Stimulated activated CD8-positive, alpha-beta memory T cell treated with anti-CD3 and anti-CD28 coated beads, Interleukin-7, amount 100 ng/mL, for 1 hour (primary cell): ENCODE data around the gene CR2.
"Not testable (repeated sequence)": the region's sequence is repeated elsewhere in the genome, so short reads cannot be mapped to it uniquely, and the experiment has no call there.

Source experiments
- DNase-seq, 2 donors: peaks; one replicate each; pipeline ENCODE4 v3.0.0-alpha.2; 2020; ENCODE audit warnings: low read depth in 2 of 2

CR2 gene

DNA sequence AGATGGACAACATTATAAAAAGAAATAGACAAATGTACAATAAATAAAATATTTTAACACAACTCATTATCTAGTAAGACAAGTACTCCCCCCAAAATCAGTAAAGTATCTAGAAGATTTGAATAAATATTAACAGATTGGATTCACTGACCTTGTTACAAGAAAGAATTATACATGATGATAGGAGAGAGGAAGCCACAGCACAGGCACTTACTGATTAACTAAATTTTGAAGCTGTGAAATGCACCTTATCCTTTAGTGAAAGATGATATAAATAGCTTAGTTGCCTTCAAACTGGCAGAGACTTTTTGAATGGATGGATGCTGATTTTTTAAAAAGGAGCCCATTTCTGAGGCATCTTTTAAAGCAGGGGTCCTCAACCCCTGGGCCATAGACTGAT is 50.3 kb downstream of the CR2 start:
- DNase-seq, result no peak

DNA sequence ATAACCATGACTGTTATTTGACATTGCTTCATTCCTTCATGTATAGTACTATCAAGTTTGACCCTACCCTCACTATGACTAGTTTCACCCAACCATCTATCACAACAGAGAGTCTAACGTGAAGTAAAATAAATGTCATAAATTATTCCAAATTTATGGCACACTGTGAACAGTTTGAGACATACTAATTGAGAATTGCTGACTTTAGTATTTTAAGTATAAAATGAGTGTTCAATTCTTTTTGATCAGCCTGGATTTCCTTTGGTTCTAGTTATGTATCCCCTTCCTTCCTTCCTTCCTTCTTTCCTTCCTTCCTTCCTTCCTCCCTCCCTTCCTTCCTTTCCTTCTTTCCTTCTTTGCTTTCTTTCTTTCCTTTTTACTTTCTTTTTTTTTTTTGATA is 56.3 kb downstream of the CR2 start:
- no peak for DNase-seq

DNA sequence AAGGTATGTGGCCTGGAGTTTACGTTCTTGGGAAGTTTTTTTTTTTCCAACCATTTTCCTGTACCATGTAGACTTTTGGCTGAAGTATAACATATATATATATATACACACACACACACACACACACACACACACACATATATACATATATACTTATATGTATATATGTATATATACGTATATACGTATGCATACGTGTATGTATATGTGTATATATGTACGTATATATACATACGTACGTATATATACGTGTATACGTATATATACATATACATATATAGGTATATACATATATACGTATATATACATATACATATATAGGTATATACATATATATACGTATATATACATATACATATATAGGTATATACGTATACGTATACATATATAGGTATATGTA is 60.8 kb downstream of the CR2 start:
- no peak for DNase-seq

DNA sequence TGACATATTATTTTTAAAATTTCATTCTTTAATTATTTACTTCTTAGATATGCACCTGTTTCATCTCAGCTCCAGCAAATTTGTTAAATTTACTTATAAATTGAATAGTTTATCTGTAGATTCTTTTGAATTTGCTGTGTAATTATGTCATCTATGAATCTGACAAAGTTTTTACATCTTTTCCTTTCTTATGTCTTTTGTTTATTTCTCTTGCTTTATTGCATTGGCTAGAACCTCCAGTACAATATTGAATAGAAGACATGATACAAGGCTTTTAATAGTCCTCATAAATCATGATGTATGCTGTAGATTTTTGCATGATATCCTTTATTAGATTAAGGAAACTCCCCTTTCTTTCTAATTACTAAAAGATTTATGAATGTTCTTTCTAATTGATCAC is 62.6 kb downstream of the CR2 start:
- no peak for DNase-seq

GRCh38 chr1:207518608-207519236 is 64.6 kb downstream of the CR2 start:
- DNase-seq, result no peak

DNA sequence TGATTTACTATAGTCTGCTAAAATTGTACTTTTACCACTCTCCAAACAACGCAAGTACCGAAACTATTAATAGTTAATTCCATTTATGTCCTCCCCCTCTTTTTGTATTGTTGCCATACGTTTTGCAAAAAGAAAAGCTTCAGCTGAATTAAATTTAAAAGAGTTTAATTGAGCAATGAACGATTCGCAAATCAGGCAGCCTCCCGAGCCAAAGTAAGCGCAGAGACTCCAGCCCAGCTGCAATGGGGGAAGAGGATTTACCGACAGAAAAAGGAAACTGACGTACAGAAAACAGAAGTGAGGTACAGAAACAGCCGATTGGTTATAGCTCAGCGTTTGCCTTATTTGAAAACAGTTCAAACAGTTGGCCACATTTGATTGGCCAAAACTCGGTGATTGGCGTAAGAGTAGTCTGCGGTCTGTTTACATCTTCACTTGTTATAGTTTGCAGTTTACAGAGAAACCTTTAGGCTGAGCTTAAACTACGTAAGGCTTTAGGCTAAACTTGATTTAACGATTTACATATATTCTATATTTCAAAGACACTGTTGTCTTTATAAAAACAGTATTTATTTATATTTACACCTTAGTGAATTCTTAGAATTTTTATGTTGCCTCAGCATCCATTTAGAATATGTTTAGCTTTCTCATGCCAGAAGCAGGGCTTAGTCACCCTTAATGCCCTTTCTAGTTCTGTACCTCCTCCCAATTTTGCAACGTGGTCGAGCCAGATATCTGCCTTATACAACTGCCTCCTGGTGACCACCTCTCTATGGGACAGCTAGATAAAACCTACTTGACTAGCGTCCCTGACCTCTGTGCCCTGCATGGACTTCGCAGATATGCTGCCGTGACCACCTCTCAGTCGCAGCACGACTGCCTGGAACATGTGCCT is 65.6 kb downstream of the CR2 start:
- DNase-seq, result no peak

DNA sequence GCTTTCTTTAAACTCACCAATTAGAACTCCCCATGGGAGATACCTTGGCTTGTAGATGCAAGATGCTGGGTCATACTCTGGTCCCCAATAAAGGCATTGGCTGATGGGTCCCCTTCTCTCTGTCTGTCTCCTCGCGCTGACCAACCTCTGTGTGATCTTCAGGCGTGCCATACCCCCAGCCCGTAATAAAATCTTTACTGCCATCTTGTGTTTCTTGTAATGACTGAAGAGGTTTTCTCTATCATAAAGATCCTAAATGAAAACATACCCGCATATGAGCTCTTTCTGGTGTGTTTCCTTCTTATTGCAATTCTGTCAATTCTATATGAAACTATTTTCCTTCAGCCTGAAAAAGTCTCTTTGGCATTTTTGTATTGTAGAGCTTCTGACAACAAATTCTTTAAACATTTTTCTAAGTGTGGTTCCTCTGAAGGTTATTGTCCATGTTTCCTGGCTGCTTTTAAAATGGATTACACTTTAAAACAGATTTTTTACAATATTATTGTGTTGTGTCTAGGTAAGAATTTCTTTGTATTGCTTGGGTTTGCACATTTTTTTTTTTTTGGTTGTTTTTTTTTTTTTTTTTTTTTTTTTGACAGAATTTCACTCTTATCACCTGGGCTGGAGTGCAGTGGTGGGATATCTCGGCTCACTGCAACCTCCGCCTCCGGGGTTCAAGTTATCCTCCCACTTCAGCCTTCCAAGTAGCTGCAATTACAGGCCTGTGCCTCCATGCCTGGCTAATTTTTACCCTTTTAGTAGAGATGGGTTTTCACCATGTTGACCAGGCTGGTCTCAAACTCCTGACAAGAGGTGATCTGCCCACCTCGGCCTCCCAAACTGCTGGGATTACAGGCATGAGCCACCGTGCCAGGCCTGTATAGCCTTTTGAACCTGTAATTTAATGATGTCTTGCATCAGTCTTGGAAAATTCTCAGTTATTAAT is 66.5 kb downstream of the CR2 start:
- not testable (repeated sequence) for DNase-seq

DNA sequence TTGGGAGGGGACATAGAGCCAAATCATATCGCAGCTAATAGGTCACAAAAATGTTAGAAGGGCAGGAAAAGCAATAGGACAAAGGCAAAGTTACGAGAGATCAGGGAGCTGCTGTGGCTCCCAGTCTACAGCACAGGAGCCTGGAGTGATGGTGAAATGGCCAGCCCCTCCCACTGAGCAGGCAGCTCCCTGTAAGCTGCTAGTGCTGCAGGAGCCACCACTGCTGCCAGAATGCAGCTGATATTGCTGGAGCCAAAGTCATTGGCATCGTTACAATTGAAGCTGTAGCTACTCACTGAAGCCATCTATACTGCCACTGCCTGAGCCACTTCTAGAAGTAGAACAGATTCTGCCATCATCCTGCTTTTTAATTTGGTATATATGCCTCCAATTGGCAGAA is 71.1 kb downstream of the CR2 start:
- DNase-seq, result not testable (repeated sequence)

DNA sequence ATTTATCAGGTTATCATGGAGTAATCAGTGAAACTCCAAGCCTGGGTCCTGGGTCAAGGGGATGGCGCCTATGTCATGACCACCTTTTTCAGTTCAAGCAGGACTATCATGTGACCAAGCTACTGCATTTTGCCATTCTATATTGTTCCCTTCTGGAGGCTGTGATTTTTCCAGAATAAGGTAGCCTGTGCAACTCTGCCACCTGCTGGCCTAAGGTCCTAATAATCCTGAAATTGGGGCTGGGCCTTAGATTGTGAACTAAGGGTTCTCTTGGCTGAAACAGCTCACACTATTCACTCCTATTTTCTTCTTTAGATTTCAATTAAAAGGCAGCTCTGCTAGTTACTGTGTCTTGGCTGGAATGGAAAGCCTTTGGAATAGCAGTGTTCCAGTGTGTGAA is 74.3 kb downstream of the CR2 start:
- DNase-seq, result not testable (repeated sequence)

DNA sequence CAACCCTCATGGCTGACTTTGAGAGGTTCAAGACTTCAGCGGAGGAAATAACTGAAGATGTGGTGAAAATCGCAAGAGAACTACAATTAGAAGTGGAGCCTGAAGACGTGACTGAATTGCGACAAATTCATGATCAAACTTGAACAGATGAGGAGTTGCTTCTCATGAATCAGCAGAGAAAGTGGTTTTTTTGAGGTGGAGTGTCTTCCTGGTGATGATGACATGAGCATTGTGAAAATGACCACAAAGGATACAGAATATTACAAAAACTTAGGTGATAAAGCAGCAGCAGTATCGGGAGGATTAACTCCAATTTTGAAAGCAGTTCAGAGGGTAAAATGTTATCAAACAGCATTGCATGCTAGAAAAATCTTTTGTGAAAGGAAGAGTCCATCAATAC is 82.1 kb downstream of the CR2 start:
- DNase-seq, result not testable (repeated sequence)
